ENCODE results near the gene CBFA2T2. TPM values are rescaled to one million over a fixed set of nuclear protein-coding genes. Genes with fewer than 3 reads are reported as not detected.

CBFA2T2 gene
- total and polyA plus RNA-seq, 2 donors from 2014 or later, result 5.5 to 17.3 TPM

DNA sequence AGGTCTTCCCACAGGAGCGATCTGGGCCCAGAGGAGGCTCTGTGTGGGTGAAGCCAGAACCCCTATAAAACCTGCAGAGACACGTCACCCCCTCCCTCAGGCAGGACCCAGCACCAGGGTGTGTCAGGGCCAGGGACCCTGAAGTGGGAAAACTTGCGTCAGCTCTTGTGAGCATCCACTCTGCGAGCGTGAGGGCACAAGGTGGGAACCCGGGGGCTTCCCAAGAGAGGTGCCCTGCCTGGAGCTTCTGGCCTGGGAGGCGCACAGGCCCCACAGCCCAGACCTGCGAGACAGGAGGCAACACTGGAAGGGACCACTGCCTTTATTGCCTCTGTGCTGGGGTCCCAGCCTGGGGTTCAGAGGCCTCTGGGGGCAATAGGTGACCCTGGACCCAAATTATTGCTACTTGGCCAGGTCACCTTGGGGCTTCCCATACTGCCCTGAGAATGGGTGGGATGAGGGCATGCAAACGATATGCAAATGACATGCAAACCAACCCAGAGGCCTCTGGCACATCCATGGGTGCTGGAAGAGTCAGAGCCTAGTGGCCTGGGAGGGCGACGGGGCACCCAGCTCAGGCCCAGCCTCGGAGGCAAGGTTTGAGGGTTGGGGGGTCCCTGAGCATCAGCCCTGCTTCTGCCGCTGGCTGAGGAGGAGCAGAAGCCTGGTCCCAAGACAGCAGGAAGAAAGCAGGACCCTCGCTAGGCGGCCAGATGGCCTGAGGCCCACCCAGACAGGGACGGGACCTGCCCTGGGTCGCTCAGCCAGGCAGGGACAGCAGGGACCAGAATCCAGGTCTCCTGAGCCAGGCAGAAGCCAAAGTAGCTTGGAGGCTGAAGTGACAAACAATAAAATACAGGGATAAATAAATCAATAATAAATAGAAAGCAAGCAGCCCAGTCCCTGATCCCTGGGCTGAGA is 167.1 kb downstream of the CBFA2T2 start:
- DNase-seq (peak in 1 of 5 donors; percentile 59), FAIRE-seq (no peak)
- TF ChIP-seq, protein P1, sequence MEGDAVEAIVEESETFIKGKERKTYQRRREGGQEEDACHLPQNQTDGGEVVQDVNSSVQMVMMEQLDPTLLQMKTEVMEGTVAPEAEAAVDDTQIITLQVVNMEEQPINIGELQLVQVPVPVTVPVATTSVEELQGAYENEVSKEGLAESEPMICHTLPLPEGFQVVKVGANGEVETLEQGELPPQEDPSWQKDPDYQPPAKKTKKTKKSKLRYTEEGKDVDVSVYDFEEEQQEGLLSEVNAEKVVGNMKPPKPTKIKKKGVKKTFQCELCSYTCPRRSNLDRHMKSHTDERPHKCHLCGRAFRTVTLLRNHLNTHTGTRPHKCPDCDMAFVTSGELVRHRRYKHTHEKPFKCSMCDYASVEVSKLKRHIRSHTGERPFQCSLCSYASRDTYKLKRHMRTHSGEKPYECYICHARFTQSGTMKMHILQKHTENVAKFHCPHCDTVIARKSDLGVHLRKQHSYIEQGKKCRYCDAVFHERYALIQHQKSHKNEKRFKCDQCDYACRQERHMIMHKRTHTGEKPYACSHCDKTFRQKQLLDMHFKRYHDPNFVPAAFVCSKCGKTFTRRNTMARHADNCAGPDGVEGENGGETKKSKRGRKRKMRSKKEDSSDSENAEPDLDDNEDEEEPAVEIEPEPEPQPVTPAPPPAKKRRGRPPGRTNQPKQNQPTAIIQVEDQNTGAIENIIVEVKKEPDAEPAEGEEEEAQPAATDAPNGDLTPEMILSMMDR (IDR thresholded peaks at IDR 0.05; ENCODE audit: borderline replicate concordance, extremely low read depth, insufficient read depth), result no peak
- Histone ChIP-seq H3K9me3 (ENCODE audit: control insufficient read depth in 2 of 3, insufficient read depth in 1 of 3, low read length in 3 of 3) (no peaks in the 10 kb centered on the region), H3K9ac (ENCODE audit: low read length in 3 of 3) (no peak overlapping the region), H3K36me3 (ENCODE audit: control insufficient read depth in 2 of 3, insufficient read depth in 3 of 3, low read length in 3 of 3) (no peaks in the 10 kb centered on the region), H3K4me3 (ENCODE audit: low read length in 3 of 3) (no peak overlapping the region), H3K27me3 (ENCODE audit: control insufficient read depth, insufficient read depth, low read length) (no peaks in the 10 kb centered on the region), H3K27ac (ENCODE audit: low read depth in 2 of 2, low read length in 2 of 2) (no peak overlapping the region), H3K4me1 (ENCODE audit: control insufficient read depth in 2 of 3, insufficient read depth in 2 of 3, low read depth in 1 of 3, low read length in 3 of 3) (peaks cover 2 to 11% (median 10%) of the 10 kb centered on the region in 3 donors)
- intact Hi-C loops (cut with DNase I), result loop anchor here (10.0 kb wide), 1 partner anchor 202 kb away; no protein-coding TSS in a partner anchor

DNA sequence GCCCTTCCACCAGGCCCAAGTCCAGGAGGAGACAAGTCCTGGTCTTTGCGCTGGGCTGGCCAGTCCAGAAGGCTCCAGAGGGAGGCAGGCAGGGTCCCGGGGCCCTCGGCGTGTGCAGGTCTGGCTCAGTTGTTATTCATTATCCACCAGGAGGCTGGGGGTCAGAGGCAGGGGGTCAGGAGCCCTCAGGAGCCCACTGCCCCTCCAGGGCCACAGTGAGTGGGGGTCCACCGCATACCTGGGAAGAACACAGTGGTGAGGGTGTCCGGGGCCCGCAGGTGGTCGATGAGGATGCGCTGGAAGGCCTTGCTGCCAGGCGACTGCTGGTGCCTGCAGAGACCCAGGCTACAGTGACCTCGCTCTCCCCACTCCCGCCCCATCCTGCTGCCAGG is 167.8 kb downstream of the CBFA2T2 start:
- no peak overlapping the region for H3K27ac ChIP-seq (ENCODE audit: low read depth in 2 of 2, low read length in 2 of 2)
- H3K4me3 ChIP-seq (ENCODE audit: low read length in 3 of 3), result no peak overlapping the region
- intact Hi-C loops (cut with DNase I), result loop anchor here (10.0 kb wide), 1 partner anchor 203 kb away; no protein-coding TSS in a partner anchor
- TF ChIP-seq, protein P1 (IDR thresholded peaks at IDR 0.05; ENCODE audit: borderline replicate concordance, extremely low read depth, insufficient read depth), result no peak
- H3K36me3 ChIP-seq (ENCODE audit: control insufficient read depth in 2 of 3, insufficient read depth in 3 of 3, low read length in 3 of 3), result no peaks in the 10 kb centered on the region
- peaks cover 2 to 11% (median 10%) of the 10 kb centered on the region in 3 donors for H3K4me1 ChIP-seq (ENCODE audit: control insufficient read depth in 2 of 3, insufficient read depth in 2 of 3, low read depth in 1 of 3, low read length in 3 of 3)
- no peak for FAIRE-seq
- no peaks in the 10 kb centered on the region for H3K27me3 ChIP-seq (ENCODE audit: control insufficient read depth, insufficient read depth, low read length)
- peak in 1 of 5 donors; percentile 56 for DNase-seq
- no peaks in the 10 kb centered on the region for H3K9me3 ChIP-seq (ENCODE audit: control insufficient read depth in 2 of 3, insufficient read depth in 1 of 3, low read length in 3 of 3)
- H3K9ac ChIP-seq (ENCODE audit: low read length in 3 of 3), result no peak overlapping the region

DNA sequence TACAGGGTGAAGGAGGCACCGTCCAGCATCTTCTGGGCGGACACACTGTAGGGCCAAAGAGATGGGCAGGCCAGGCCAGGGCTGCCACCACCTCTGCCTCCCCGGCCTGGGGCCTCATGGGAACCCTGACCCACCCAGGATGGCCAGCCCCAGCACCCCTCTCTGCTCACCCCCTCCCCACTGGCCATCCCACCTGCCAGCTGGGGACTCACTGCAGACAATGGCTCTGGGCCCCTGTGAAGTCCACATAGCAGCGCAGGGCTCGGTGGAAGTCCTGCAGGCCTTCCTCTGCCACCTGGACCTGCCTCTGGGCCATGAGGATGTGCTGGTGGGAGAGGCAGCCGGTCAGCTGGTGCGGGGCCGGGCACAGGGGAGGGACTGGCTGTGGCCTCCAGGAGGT is 168.6 kb downstream of the CBFA2T2 start:
- H3K9me3 ChIP-seq (ENCODE audit: control insufficient read depth in 2 of 3, insufficient read depth in 1 of 3, low read length in 3 of 3), result no peaks in the 10 kb centered on the region
- H3K4me1 ChIP-seq (ENCODE audit: control insufficient read depth in 2 of 3, insufficient read depth in 2 of 3, low read depth in 1 of 3, low read length in 3 of 3), result peaks cover 0 to 10% (median 5%) of the 10 kb centered on the region in 3 donors
- H3K27me3 ChIP-seq (ENCODE audit: control insufficient read depth, insufficient read depth, low read length), result no peaks in the 10 kb centered on the region
- no peaks in the 10 kb centered on the region for H3K36me3 ChIP-seq (ENCODE audit: control insufficient read depth in 2 of 3, insufficient read depth in 3 of 3, low read length in 3 of 3)
- H3K9ac ChIP-seq (ENCODE audit: low read length in 3 of 3), result no peak overlapping the region
- TF ChIP-seq, protein P1 (IDR thresholded peaks at IDR 0.05; ENCODE audit: borderline replicate concordance, extremely low read depth, insufficient read depth), result no peak
- H3K4me3 ChIP-seq (ENCODE audit: low read length in 3 of 3), result no peak overlapping the region
- no peak overlapping the region for H3K27ac ChIP-seq (ENCODE audit: low read depth in 2 of 2, low read length in 2 of 2)
- intact Hi-C loops (cut with DNase I), result loop anchor here (10.0 kb wide), 1 partner anchor 204 kb away; no protein-coding TSS in a partner anchor
- FAIRE-seq, result no peak
- peak in 1 of 5 donors; percentile 36 for DNase-seq

All from kidney (tissue), 14 donors.